ENCODE measurements around the gene SDHAF1. TPM values are rescaled to one million over a fixed set of nuclear protein-coding genes. Genes with fewer than 3 reads are reported as not detected.

The SDHAF1 gene
- total RNA-seq, 1 experiment from 2014 or later: 28.1 TPM

- intact Hi-C loops (cut with micrococcal nuclease; ENCODE audit: unreplicated experiment): loop anchor here (2.0 kb wide), 1 partner anchor 15 kb away; the partner anchor contains the start of gene SDHAF1
- Mint-ChIP-seq H3K9me3 (ENCODE audit: unreplicated experiment) (no peaks in the 10 kb centered on the region), H3K27ac (ENCODE audit: unreplicated experiment) (peak overlapping the region; percentile 39), H3K4me1 (ENCODE audit: low read depth, unreplicated experiment) (peaks cover 30% of the 10 kb centered on the region), H3K4me3 (ENCODE audit: unreplicated experiment) (peak overlapping the region; percentile 89), H3K27me3 (ENCODE audit: insufficient read depth, unreplicated experiment) (no peaks in the 10 kb centered on the region), H3K36me3 (ENCODE audit: insufficient read depth, unreplicated experiment) (peaks cover 36% of the 10 kb centered on the region)
- Histone ChIP-seq H3K4me1 (peaks cover 5% of the 10 kb centered on the region; the same call in 1 of the 2 replicates), H3K27me3 (replicated peaks; ENCODE audit: control insufficient read depth, insufficient read depth, low read length) (no peaks in the 10 kb centered on the region), H3K9me3 (no peaks in the 10 kb centered on the region), H3K36me3 (ENCODE audit: control insufficient read depth, insufficient read depth, low read length) (peaks cover 2% of the 10 kb centered on the region), H3K4me3 (ENCODE audit: low read depth, low read length) (peak overlapping the region; percentile 75)
- ChIA-PET POLR2A (interaction anchor here (1.4 to 1.5 kb wide), 2 partner anchors 32 to 44 kb away, joined by 7 to 10 read pairs; partner anchors contain the start of gene THAP8), CTCF (interaction anchor here (0.5 to 0.8 kb wide), 2 partner anchors 26 to 262 kb away, joined by 3 read pairs; partner anchors contain the start of gene LIN37)
- DNase-seq: peak in 1 of 2 experiments; percentile 16
- BruUV-seq (replicated peaks): no TSS peak
- no peak for TF ChIP-seq CTCF (IDR thresholded peaks at IDR 0.05; ENCODE audit: insufficient read depth in 1 of 2, low read depth in 1 of 2, low read length in 1 of 2, severe bottlenecking in 1 of 2, unreplicated experiment in 1 of 2)
Measured at GRCh38 chr19:36009633-36010379, 14.8 kb downstream of the SDHAF1 start.

- BruUV-seq (replicated peaks): no TSS peak
- Mint-ChIP-seq H3K27ac (ENCODE audit: unreplicated experiment) (peak overlapping the region; percentile 39), H3K9me3 (ENCODE audit: unreplicated experiment) (no peaks in the 10 kb centered on the region), H3K4me3 (ENCODE audit: unreplicated experiment) (no peak overlapping the region), H3K27me3 (ENCODE audit: insufficient read depth, unreplicated experiment) (no peaks in the 10 kb centered on the region), H3K36me3 (ENCODE audit: insufficient read depth, unreplicated experiment) (peaks cover 34% of the 10 kb centered on the region), H3K4me1 (ENCODE audit: low read depth, unreplicated experiment) (peaks cover 36% of the 10 kb centered on the region)
- POLR2A ChIA-PET: no interaction called here
- TF ChIP-seq CTCF (IDR thresholded peaks at IDR 0.05; ENCODE audit: insufficient read depth in 1 of 2, low read depth in 1 of 2, low read length in 1 of 2, severe bottlenecking in 1 of 2, unreplicated experiment in 1 of 2): no peak
- CTCF ChIA-PET: interaction anchor here (0.5 kb wide), 1 partner anchor 25 kb away, joined by 3 read pairs; no protein-coding TSS in a partner anchor
- no peak for DNase-seq
- Histone ChIP-seq H3K9me3 (no peaks in the 10 kb centered on the region), H3K4me3 (ENCODE audit: low read depth, low read length) (no peak overlapping the region), H3K27me3 (replicated peaks; ENCODE audit: control insufficient read depth, insufficient read depth, low read length) (no peaks in the 10 kb centered on the region), H3K36me3 (ENCODE audit: control insufficient read depth, insufficient read depth, low read length) (peaks cover 2% of the 10 kb centered on the region), H3K4me1 (peaks cover 11% of the 10 kb centered on the region)
- intact Hi-C loops (cut with micrococcal nuclease; ENCODE audit: unreplicated experiment): no loop called here
Measured at GRCh38 chr19:36010402-36010801, 15.4 kb downstream of the SDHAF1 start.

DNA sequence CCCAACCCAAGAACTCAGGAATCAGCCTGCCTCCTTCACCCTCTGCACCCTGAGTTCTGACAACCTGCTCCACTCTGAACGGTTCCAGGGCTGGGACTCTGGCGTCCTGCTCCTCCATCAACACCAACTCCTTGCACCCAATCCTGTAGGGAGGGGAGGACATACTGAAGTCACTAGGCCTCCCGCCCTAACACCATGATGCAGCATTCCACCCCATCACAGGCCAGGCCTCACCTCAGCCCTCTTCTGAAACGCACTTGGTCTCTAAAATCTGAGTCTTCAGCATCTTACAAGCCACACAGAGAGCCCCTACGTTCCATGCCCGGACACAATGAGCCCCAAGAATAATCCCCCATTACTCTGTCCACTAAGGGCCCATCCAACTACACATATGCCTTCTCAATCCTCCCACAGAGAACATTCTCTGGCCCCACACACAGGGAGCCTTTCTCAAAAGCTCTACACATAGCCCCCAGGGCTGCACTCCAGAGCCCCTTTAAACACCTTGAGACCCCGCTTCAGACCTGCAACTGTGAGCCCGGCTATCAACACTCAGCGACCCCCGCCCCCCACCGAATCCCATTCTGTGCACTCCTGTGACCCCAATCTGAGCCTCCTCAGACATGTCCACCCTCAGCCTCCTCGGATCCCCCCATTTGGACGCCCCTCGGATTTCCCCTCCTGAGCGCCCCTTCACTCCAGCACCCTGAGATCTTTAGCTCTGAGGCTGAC lies 18.5 kb downstream of the SDHAF1 start:
- Mint-ChIP-seq H3K36me3 (ENCODE audit: insufficient read depth, unreplicated experiment) (peaks cover 32% of the 10 kb centered on the region), H3K4me1 (ENCODE audit: low read depth, unreplicated experiment) (peaks cover 34% of the 10 kb centered on the region), H3K27me3 (ENCODE audit: insufficient read depth, unreplicated experiment) (no peaks in the 10 kb centered on the region), H3K9me3 (ENCODE audit: unreplicated experiment) (no peaks in the 10 kb centered on the region), H3K27ac (ENCODE audit: unreplicated experiment) (peak overlapping the region; percentile 92), H3K4me3 (ENCODE audit: unreplicated experiment) (peak overlapping the region; percentile 98)
- ChIA-PET POLR2A (interaction anchor here (0.9 to 1.5 kb wide), 6 partner anchors 16 to 268 kb away, joined by 3 to 14 read pairs (median 6); partner anchors contain the start of genes POLR2I, PSENEN, THAP8 and U2AF1L4), CTCF (interaction anchor here (0.7 to 1.7 kb wide), 8 partner anchors 10 to 115 kb away, joined by 3 to 6 read pairs (median 3); partner anchors contain the start of gene THAP8)
- Histone ChIP-seq H3K4me3 (ENCODE audit: low read depth, low read length) (peak overlapping the region; percentile 72), H3K4me1 (peaks cover 12% of the 10 kb centered on the region), H3K9me3 (no peaks in the 10 kb centered on the region), H3K27me3 (replicated peaks; ENCODE audit: control insufficient read depth, insufficient read depth, low read length) (no peaks in the 10 kb centered on the region), H3K36me3 (ENCODE audit: control insufficient read depth, insufficient read depth, low read length) (no peaks in the 10 kb centered on the region; the same call in 1 of the 2 replicates)
- TF ChIP-seq CTCF (IDR thresholded peaks at IDR 0.05; ENCODE audit: insufficient read depth in 1 of 2, low read depth in 1 of 2, low read length in 1 of 2, severe bottlenecking in 1 of 2, unreplicated experiment in 1 of 2): no peak
- BruUV-seq (replicated peaks): TSS peak; percentile 29
- intact Hi-C loops (cut with micrococcal nuclease; ENCODE audit: unreplicated experiment): loop anchor here (1.0 kb wide), 2 partner anchors 41 to 102 kb away; partner anchors contain the start of genes TBCB, THAP8 and WDR62
- no peak for DNase-seq

All from Caco-2 (cell line).